GM23248 (cell line): ENCODE data around the gene PDLIM5. TPM values are rescaled to one million over a fixed set of nuclear protein-coding genes. Genes with fewer than 3 reads are reported as not detected.

Experiments used
- DNase-seq: peaks from one replicate; pipeline ENCODE4 v3.0.0-alpha.2; 2015
- H2AFZ ChIP-seq: fragments of 200-600 bp; sonication (generic); 2 replicates; pipeline ENCODE4 v1.6.1; 2016; ENCODE audit warnings: antibody characterized with exemption
- H3F3A ChIP-seq: fragments of 200-600 bp; sonication (generic); 2 replicates; pipeline ENCODE4 v1.6.1; 2016; ENCODE audit warnings: mild to moderate bottlenecking, antibody characterized with exemption, mixed run types; ENCODE audit not compliant: insufficient read depth
- H3K27ac ChIP-seq: fragments of 200-600 bp; sonication (generic); 2 replicates; pipeline ENCODE4 v1.5.1; 2016; ENCODE audit warnings: mild to moderate bottlenecking
- H3K27me3 ChIP-seq: fragments of 200-600 bp; sonication (generic); replicated peaks from 2 replicates; pipeline ENCODE4 v1.6.1; 2016; ENCODE audit warnings: mild to moderate bottlenecking; ENCODE audit not compliant: insufficient read depth
- H3K36me3 ChIP-seq: fragments of 200-600 bp; sonication (generic); 2 replicates; pipeline ENCODE4 v1.6.1; 2016; ENCODE audit warnings: low read depth, mild to moderate bottlenecking
- H3K4me1 ChIP-seq: fragments of 200-600 bp; sonication (generic); 2 replicates; pipeline ENCODE4 v1.6.1; 2016; ENCODE audit warnings: mild to moderate bottlenecking; ENCODE audit not compliant: insufficient read depth
- H3K4me2 ChIP-seq: fragments of 200-600 bp; sonication (generic); one replicate; pipeline ENCODE4 v1.6.1; 2016; ENCODE audit warnings: mild to moderate bottlenecking; ENCODE audit not compliant: unreplicated experiment
- H3K4me3 ChIP-seq: fragments of 200-600 bp; sonication (generic); 2 replicates; pipeline ENCODE4 v1.5.1; 2016; ENCODE audit warnings: mild to moderate bottlenecking
- H3K79me2 ChIP-seq: fragments of 200-600 bp; sonication (generic); 2 replicates; pipeline ENCODE4 v1.6.1; 2016; ENCODE audit warnings: mild to moderate bottlenecking; ENCODE audit not compliant: insufficient read depth
- H3K9ac ChIP-seq: fragments of 200-600 bp; sonication (generic); 2 replicates; pipeline ENCODE4 v1.6.1; 2016; ENCODE audit warnings: mild to moderate bottlenecking
- H3K9me2 ChIP-seq: fragments of 200-600 bp; sonication (generic); 2 replicates; pipeline ENCODE4 v1.6.1; 2016; ENCODE audit warnings: mixed run types, mild to moderate bottlenecking, moderate library complexity; ENCODE audit not compliant: insufficient read depth
- H3K9me3 ChIP-seq: fragments of 200-600 bp; sonication (generic); one replicate; pipeline ENCODE4 v1.6.1; 2017; ENCODE audit warnings: low read depth
- H4K20me1 ChIP-seq: fragments of 200-600 bp; sonication (generic); 2 replicates; pipeline ENCODE4 v1.6.0; 2016; ENCODE audit not compliant: insufficient read depth
- EZH2 ChIP-seq: fragments of 200-600 bp; sonication (generic); IDR thresholded peaks from 2 replicates; pipeline ENCODE4 v1.6.1; 2018; ENCODE audit warnings: antibody characterized with exemption, mild to moderate bottlenecking; ENCODE audit not compliant: insufficient read depth, poor library complexity, severe bottlenecking
- EZH2phosphoT487 ChIP-seq: fragments of 200-600 bp; sonication (generic); IDR thresholded peaks from 2 replicates; pipeline ENCODE4 v1.6.1; 2018; ENCODE audit warnings: antibody characterized with exemption, moderate library complexity, mild to moderate bottlenecking, low read depth; ENCODE audit not compliant: insufficient read depth
- WGBS, 2 experiments: methylation state at CpG; one replicate each; pipeline ENCODE4 v1.1.6; 2015 to 2017; ENCODE audit warnings: low lambda C conversion rate in 2 of 2, low coverage in 1 of 2; ENCODE audit errors: missing lambda C conversion rate in 2 of 2; 5-methylcytosine and 5-hydroxymethylcytosine counted together
- in situ Hi-C: fragments of 300-500 bp; cut with MboI; formaldehyde crosslinking; loops from 2 replicates; pipeline ENCODE4 v1.15.0; 2020
- polyA plus RNA-seq: library from polyadenylated mRNA; unstranded; fragments of >200 nt; fragmentation: Nextera tagmentation; extraction: Ambion mirVana; gene quantifications from 2 replicates; pipeline ENCODE4 v1.2.1, GENCODE V29; 2016
- total RNA-seq: library from RNA; depleted of rRNA; stranded (reverse); fragments of >200 nt; shearing (Covaris generic); gene quantifications from 2 replicates; pipeline ENCODE4 v1.2.3, GENCODE V29; 2014

PDLIM5 gene
- total and polyA plus RNA-seq, 2 experiments from 2014 or later = 115 to 149 TPM

DNA sequence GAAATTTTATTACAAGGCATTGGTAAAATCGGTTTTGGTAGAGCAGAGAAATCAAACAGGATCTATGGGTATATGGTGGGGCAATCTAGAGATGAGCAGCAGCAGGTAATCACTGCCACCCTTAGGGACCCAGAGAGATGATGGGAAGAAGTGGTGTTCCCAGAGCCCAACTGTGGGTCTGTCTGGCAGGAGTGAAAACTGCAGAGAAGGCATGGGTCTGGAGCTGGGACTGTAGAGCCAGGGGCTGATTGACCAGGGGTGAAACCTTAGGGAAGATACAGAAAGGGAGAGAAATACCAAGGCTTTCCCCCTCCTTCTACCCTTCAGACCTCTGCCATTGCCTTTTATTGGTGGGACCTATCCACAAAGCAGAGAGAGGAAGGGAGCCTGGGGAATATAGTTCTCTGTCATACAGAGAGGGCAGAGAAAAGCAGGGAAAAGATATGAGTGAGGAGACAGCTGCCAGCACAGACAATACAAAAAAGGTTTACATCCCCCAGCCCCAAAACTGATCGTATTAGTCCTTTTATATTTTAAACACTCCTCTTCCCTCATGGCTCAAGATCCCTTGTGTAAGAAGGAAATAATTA is 28.7 kb downstream of the PDLIM5 start:
- H2AFZ ChIP-seq = no peak overlapping the region
- H3K9me2 ChIP-seq = no peaks in the 10 kb centered on the region
- in situ Hi-C loops = no loop called here
- no peak for TF ChIP-seq EZH2
- TF ChIP-seq EZH2phosphoT487 = no peak
- WGBS, 2 experiments = 73 to 81% methylated on average over 2 of the region's 2 CpGs
- peaks cover 4% of the 10 kb centered on the region; the same call in 1 of the 2 replicates for H3F3A ChIP-seq
- H4K20me1 ChIP-seq = no peaks in the 10 kb centered on the region
- H3K27ac ChIP-seq = no peak overlapping the region
- no peak overlapping the region for H3K4me2 ChIP-seq
- H3K27me3 ChIP-seq = no peaks in the 10 kb centered on the region
- peaks cover 36% of the 10 kb centered on the region for H3K4me1 ChIP-seq
- no peak overlapping the region for H3K4me3 ChIP-seq
- no peaks in the 10 kb centered on the region for H3K9me3 ChIP-seq
- no peaks in the 10 kb centered on the region for H3K36me3 ChIP-seq
- peaks cover 100% of the 10 kb centered on the region for H3K79me2 ChIP-seq
- no peak for DNase-seq
- H3K9ac ChIP-seq = no peak overlapping the region

DNA sequence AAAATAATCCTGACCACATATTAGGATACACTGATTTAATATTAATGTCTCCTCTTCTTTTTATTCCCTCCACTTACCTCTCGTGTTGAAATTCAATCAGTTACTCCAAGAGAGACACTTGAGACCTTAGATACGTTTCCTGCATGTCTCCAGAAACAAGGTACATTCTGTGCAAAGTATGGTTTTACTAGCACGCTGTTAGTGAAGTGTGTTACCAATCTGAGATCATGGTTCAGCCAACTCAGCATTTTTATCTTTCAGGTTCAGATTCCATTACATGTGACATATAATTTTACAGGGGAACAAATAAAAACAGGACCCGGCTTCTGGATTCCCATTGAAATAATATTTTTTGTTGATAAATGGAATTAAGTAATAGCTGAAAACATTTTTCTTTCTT is 32.2 kb downstream of the PDLIM5 start:
- Histone ChIP-seq H4K20me1 (no peaks in the 10 kb centered on the region), H3K36me3 (no peaks in the 10 kb centered on the region), H3K4me1 (peaks cover 29% of the 10 kb centered on the region), H2AFZ (no peak overlapping the region), H3K79me2 (peaks cover 100% of the 10 kb centered on the region), H3K9me3 (no peaks in the 10 kb centered on the region), H3K27me3 (no peaks in the 10 kb centered on the region), H3K27ac (no peak overlapping the region), H3K9ac (no peak overlapping the region), H3F3A (peaks cover 21% of the 10 kb centered on the region), H3K9me2 (no peaks in the 10 kb centered on the region), H3K4me3 (no peak overlapping the region), H3K4me2 (no peak overlapping the region)
- no peak for DNase-seq
- WGBS, 2 experiments = 93 to 94% methylated on average over 4 of the region's 4 CpGs
- TF ChIP-seq EZH2 = no peak
- no peak for TF ChIP-seq EZH2phosphoT487
- in situ Hi-C loops = no loop called here

DNA sequence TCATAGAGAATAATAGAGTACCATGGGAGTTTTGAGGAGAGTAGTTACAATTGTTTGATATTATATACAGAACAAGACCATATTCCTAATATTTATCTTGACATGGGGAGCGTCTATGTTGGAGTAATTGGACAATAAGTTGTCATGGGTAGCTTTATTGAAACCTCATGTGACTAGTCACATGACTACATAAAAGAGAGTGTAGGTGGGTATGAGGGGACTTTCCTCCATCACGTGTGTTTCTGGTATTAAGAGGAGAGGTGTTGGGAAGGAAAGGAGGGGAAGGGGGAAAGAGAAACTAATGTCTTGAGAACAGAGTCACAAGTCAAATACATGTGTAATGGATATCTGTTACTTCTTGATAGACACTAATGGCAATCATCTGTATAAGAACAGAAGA is 33.1 kb downstream of the PDLIM5 start:
- Histone ChIP-seq H3K27ac (no peak overlapping the region), H3K4me1 (peaks cover 32% of the 10 kb centered on the region), H3K9me3 (no peaks in the 10 kb centered on the region), H3K9me2 (no peaks in the 10 kb centered on the region), H3K36me3 (no peaks in the 10 kb centered on the region), H3K4me3 (no peak overlapping the region), H3K79me2 (peaks cover 100% of the 10 kb centered on the region), H3K27me3 (no peaks in the 10 kb centered on the region), H3K4me2 (no peak overlapping the region), H4K20me1 (no peaks in the 10 kb centered on the region), H2AFZ (no peak overlapping the region), H3F3A (peaks cover 25% of the 10 kb centered on the region), H3K9ac (no peak overlapping the region)
- in situ Hi-C loops = no loop called here
- no peak for DNase-seq
- WGBS, 2 experiments = 77 to 78% methylated on average over 2 of the region's 2 CpGs
- no peak for TF ChIP-seq EZH2phosphoT487
- no peak for TF ChIP-seq EZH2

DNA sequence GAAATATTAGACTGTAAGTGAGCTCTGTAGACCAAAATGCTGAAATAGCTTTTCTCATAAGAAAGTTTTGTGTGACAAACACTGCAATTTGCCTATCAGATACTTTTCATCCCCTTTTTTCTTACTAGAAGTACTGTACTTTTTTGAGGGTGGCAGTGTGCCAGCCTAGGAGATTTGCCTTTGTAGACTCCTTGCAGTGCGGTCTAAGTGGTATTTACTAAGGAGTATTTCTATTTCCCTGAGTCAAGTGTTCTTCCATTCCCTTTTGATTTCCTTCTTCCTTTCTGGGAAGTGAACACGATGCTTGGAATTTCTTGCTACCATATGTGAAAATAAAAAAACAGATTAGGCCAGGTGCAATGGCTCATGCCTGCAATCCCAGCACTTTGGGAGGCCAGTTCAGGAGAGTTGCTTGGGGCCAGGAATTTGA is 34.6 kb downstream of the PDLIM5 start:
- no peaks in the 10 kb centered on the region for H3K36me3 ChIP-seq
- peaks cover 35% of the 10 kb centered on the region for H3F3A ChIP-seq
- H3K27ac ChIP-seq = no peak overlapping the region
- H2AFZ ChIP-seq = no peak overlapping the region
- no peaks in the 10 kb centered on the region for H3K27me3 ChIP-seq
- no peak for DNase-seq
- H3K9me2 ChIP-seq = no peaks in the 10 kb centered on the region
- H3K4me1 ChIP-seq = peaks cover 39% of the 10 kb centered on the region
- H3K9me3 ChIP-seq = no peaks in the 10 kb centered on the region
- no peak for TF ChIP-seq EZH2phosphoT487
- TF ChIP-seq EZH2 = no peak
- no peak overlapping the region for H3K4me3 ChIP-seq
- no peak overlapping the region for H3K4me2 ChIP-seq
- no peak overlapping the region for H3K9ac ChIP-seq
- no peaks in the 10 kb centered on the region for H4K20me1 ChIP-seq
- 48 to 50% methylated on average over 2 of the region's 2 CpGs for WGBS, 2 experiments
- in situ Hi-C loops = no loop called here
- peaks cover 100% of the 10 kb centered on the region for H3K79me2 ChIP-seq
